Activated gamma-delta T cell (primary cell): ENCODE results near the gene AUTS2.

Experiments
- DNase-seq: peaks from one replicate; lab custom pipeline; 2025; lab: John Stamatoyannopoulos, UW

Gene AUTS2

DNA sequence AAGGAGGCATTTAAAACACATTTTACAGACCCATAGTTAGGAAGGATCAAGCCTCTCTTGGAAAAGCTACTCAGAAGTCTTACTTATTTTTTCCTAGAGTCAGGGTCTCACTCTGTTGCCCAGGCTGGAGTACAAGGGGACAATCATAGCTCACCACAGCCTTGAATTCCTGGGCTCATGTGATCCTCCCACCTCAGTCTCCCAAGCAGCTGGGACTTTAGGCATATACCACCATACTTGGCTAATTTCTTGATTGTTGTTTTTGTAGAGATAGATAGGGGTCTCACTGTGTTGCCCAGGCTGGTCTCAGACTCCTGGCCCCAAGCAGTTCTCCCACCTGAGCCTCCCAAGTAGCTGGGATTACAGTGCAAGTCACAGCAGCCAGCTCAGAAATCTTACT is 1179.0 kb downstream of the AUTS2 start:
- DNase-seq: no peak

GRCh38 chr7:70778585-70778984 is 1180.3 kb downstream of the AUTS2 start:
- no peak for DNase-seq

- DNase-seq: no peak
Observed at GRCh38 chr7:70779321-70779720, 1181.0 kb downstream of the AUTS2 start.

- no peak for DNase-seq
Observed at GRCh38 chr7:70781922-70782311, 1183.6 kb downstream of the AUTS2 start.

DNA sequence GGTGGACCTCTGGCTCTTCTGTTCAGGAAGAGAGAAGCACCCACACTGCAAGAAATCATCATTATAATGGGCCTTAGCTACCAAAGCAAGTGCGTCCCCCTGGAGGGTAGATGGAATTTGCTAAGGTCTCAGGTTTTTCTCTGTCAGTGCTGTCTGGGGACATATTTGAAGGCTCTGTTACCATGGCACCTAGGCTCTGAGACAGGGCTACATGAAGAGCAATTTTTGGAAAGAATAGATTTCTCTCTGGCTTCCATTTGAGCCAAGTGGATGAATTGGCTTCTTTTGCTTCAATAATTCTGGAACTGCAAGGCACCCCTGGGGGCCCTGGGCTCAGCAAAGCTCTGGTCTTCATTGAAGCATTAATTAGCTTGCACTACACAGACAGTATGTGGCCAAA is 1184.5 kb downstream of the AUTS2 start:
- DNase-seq: no peak

GRCh38 chr7:70785427-70785826 is 1187.2 kb downstream of the AUTS2 start:
- no peak for DNase-seq

DNA sequence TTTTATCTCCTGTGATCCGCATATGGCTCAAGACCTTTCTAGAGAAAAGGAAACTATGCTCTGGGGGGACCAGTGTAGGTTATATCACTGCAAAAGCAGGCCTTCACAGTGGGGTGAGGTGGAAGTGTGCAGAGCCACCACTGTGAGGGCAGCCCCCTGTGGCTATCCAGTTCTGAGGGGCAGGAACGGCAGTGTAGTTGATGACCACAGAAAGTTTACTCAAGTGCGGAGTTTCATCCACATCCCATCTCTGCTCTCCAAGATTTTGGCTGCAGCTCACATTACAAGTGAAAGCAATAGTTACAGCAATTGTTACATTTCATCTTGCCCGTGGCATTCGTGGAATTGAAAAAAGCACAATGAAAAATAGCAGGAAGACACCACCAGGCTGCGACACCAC is 1187.8 kb downstream of the AUTS2 start:
- no peak for DNase-seq

GRCh38 chr7:70787286-70787685 is 1189.0 kb downstream of the AUTS2 start:
- DNase-seq: no peak

GRCh38 chr7:70787771-70788170 is 1189.5 kb downstream of the AUTS2 start:
- DNase-seq: no peak

DNA sequence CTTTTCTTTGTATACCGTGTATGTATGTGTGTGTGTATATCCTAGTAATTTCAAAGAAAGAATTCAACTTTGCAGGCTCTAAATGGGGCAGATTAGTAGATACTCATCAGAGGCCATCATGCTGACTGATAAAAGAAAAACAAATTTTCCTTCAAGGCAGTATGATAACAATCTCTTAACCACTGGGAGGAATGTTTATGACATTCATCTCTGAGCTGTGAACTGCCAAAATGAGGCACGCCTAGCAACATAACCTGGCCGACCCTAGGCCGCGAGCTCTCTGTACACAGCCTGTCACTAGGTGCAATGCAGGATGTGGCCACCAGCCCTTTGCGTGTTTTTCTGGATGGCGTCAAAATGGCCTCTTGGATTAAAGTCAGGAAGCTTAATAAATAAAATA is 1190.0 kb downstream of the AUTS2 start:
- DNase-seq: no peak

- no peak for DNase-seq
Observed at GRCh38 chr7:70789481-70790214, 1191.4 kb downstream of the AUTS2 start.

DNA sequence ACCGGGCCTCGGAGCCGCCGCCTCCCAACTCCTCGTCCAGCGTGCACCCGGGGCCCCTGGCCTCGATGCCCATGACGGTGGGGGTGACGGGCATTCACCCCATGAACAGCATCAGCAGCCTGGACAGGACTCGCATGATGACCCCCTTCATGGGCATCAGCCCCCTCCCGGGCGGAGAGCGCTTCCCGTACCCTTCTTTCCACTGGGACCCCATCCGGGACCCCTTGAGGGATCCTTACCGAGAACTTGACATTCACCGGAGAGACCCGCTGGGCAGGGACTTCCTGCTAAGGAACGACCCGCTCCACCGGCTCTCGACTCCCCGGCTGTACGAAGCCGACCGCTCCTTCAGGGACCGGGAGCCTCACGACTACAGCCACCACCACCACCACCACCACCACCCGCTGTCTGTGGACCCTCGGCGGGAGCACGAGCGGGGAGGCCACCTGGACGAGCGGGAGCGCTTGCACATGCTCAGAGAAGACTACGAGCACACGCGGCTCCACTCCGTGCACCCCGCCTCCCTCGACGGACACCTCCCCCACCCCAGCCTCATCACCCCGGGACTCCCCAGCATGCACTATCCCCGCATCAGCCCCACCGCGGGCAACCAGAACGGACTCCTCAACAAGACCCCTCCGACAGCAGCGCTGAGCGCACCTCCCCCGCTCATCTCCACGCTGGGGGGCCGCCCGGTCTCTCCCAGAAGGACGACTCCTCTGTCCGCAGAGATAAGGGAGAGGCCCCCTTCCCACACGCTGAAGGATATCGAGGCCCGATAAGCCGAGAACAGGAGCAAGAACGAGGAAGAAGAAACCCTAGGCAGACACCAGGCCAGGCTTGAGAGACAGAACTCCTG is 1192.2 kb downstream of the AUTS2 start:
- DNase-seq: no peak

- DNase-seq: no peak
Observed at GRCh38 chr7:70791341-70791740, 1193.1 kb downstream of the AUTS2 start.

DNA sequence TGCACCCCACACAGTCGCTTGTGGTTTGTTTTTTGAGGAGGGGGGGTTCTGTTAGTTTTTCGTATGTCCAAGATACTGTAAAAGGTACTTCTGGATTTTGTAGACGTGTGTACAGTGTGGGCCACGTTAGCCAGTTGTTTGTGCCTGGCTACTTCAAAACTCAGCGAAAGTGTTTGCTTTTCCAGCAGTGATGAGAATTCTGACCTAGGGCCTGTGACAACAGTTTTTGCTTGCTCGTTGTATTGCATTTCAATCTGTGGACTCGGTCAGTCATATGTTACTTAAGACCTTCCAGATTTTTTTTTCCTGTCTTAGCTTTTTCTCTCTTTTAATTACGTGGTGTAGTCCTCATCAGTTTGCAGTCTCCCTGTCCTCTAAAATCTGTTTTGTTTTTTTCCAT is 1194.8 kb downstream of the AUTS2 start:
- no peak for DNase-seq

GRCh38 chr7:70793821-70794220 is 1195.5 kb downstream of the AUTS2 start:
- no peak for DNase-seq

GRCh38 chr7:70794962-70795361 is 1196.7 kb downstream of the AUTS2 start:
- DNase-seq: no peak

DNA sequence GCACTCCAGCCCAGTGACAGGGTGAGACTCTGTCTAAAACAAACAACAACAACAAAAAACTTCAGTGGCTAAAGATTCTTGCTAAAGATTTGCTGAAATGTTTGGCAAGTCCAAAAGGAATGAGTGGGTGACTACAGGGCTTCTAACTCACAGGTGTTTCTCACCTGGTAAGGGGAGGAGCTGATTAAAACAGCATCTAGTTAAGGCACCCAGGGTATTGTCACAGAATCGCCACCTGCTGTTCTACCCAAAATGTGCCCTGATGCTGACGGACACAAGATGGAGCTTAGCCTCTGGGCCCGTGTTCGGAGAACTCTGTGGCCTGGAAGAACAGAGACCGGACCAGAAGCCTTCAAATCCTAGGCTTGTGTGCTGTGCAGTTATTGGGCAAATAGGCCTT is 1197.7 kb downstream of the AUTS2 start:
- DNase-seq: no peak

GRCh38 chr7:70797109-70797514 is 1198.8 kb downstream of the AUTS2 start:
- DNase-seq: no peak

GRCh38 chr7:70799841-70800405 is 1201.6 kb downstream of the AUTS2 start:
- DNase-seq: no peak

DNA sequence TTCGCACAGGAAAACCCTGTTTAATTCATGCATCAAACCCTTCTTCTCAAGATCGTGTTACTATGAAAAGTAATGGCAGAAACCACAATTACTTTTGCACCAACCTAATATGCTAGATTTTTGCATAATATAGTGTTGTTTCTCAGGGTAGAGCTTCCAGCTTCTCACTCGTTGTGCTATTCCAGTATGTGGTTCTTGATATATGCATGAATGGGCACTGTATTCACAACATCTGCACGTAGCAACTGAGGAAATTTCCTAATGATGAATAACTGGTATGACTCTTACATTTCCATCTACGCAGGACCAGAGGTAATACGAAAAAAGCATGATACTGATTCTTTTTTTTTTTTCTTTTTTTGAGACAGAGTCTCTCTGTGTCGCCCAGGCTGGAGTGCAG is 1207.1 kb downstream of the AUTS2 start:
- DNase-seq: no peak

DNA sequence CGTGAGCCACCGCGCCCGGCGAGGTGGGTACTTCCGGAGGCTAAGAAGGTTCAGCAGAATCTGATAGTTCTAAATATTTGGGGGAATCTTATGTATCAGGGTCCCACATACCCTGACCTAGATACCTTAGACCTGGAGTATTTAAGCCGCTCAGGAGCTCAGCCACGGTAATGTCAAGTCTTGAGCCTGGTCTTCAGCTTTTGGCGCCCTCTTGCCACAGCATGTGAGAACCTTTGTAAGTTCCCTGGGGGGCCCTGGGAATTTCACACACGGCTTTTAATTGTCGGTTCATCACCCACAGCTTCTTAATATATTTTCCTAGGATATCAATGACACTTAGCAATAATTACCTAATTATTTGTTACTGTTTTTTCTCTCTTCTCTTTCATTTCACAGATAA is 1209.4 kb downstream of the AUTS2 start:
- no peak for DNase-seq

- no peak for DNase-seq
Observed at GRCh38 chr7:70808876-70809275, 1210.6 kb downstream of the AUTS2 start.

- no peak for DNase-seq
Observed at GRCh38 chr7:70810558-70811139, 1212.4 kb downstream of the AUTS2 start.
